Caco-2 (cell line): Measurements from ENCODE around the gene THOC2. TPM values are rescaled to one million over a fixed set of nuclear protein-coding genes. Genes with fewer than 3 reads are reported as not detected.
"Not testable (repeated sequence)": the region's sequence is repeated elsewhere in the genome, so short reads cannot be mapped to it uniquely, and the experiment has no call there.

ENCODE experiments used
- BruUV-seq: library from RNA; stranded (reverse); fragments of 400-500 nt; replicated peaks from 2 replicates; lab custom pipeline; 2021; lab: Mats Ljungman, UMichigan
- CTCF ChIA-PET: fragments of 300-600 bp; sonication (Branson Sonifier 250); formaldehyde crosslinking; loops from one replicate; lab custom pipeline; 2022; ENCODE audit warnings: antibody characterized with exemption; lab: Charles Lee
- POLR2A ChIA-PET: fragments of 300-600 bp; sonication (Branson Sonifier 250); formaldehyde crosslinking; loops from one replicate; lab custom pipeline; 2022; ENCODE audit warnings: antibody characterized with exemption; lab: Charles Lee
- DNase-seq, 2 experiments: peaks; one replicate each; pipeline versions ENCODE4 v3.0.0 to v3.0.0-alpha.2; 2020 to 2022
- H3K27me3 ChIP-seq: replicated peaks from 2 replicates; pipeline ENCODE4 v1.6.0; 2011; ENCODE audit warnings: low read length; ENCODE audit not compliant: control insufficient read depth, insufficient read depth
- H3K36me3 ChIP-seq: 2 replicates; pipeline ENCODE4 v1.5.1; 2011; ENCODE audit warnings: low read length; ENCODE audit not compliant: control insufficient read depth, insufficient read depth
- H3K4me1 ChIP-seq: fragments of 250-450 bp; sonication (Bioruptor Pico); 2 replicates; pipeline ENCODE4 v1.5.1; 2020; ENCODE audit warnings: mild to moderate bottlenecking
- H3K4me3 ChIP-seq: 2 replicates; pipeline ENCODE4 v1.5.1; 2011; ENCODE audit warnings: low read depth, mild to moderate bottlenecking, control low read depth, low read length
- H3K9me3 ChIP-seq: fragments of 250-450 bp; sonication (Bioruptor Pico); 2 replicates; pipeline ENCODE4 v1.5.1; 2020; ENCODE audit warnings: mild to moderate bottlenecking, moderate library complexity
- H3K27ac Mint-ChIP-seq: one replicate; pipeline ENCODE4 v1.8.0; 2022; ENCODE audit warnings: mixed read lengths; ENCODE audit not compliant: unreplicated experiment
- H3K27me3 Mint-ChIP-seq: one replicate; pipeline ENCODE4 v1.8.0; 2022; ENCODE audit warnings: mixed read lengths; ENCODE audit not compliant: insufficient read depth, unreplicated experiment
- H3K36me3 Mint-ChIP-seq: one replicate; pipeline ENCODE4 v1.8.0; 2022; ENCODE audit warnings: mild to moderate bottlenecking, mixed read lengths; ENCODE audit not compliant: insufficient read depth, unreplicated experiment
- H3K4me1 Mint-ChIP-seq: one replicate; pipeline ENCODE4 v1.8.0; 2022; ENCODE audit warnings: low read depth, mixed read lengths; ENCODE audit not compliant: unreplicated experiment
- H3K4me3 Mint-ChIP-seq: one replicate; pipeline ENCODE4 v1.8.0; 2022; ENCODE audit warnings: mild to moderate bottlenecking, moderate library complexity, mixed read lengths; ENCODE audit not compliant: unreplicated experiment
- H3K9me3 Mint-ChIP-seq: one replicate; pipeline ENCODE4 v1.8.0; 2022; ENCODE audit warnings: mixed read lengths; ENCODE audit not compliant: unreplicated experiment
- CTCF ChIP-seq, 2 experiments: fragments of 200-600 bp in 1 of 2; IDR thresholded peaks; 1 replicate in 1 of 2; 2 replicates in 1 of 2; pipeline versions ENCODE4 v1.5.1 to v1.8.0; 2011 to 2022; ENCODE audit warnings: antibody characterized with exemption in 1 of 2, control low read depth in 1 of 2, inconsistent platforms in 1 of 2, low read depth in 1 of 2, low read length in 1 of 2, mild to moderate bottlenecking in 1 of 2, moderate library complexity in 1 of 2; ENCODE audit not compliant: insufficient read depth in 1 of 2, severe bottlenecking in 1 of 2, unreplicated experiment in 1 of 2
- intact Hi-C: fragments of 100-400 bp; cut with micrococcal nuclease; formaldehyde crosslinking; loops from one replicate; pipeline ENCODE4 v1.10.0; 2022; ENCODE audit not compliant: unreplicated experiment
- total RNA-seq: library from RNA; stranded (reverse); gene quantifications from 2 replicates; pipeline ENCODE4 v1.2.3, GENCODE V29; 2022

Gene THOC2
- total RNA-seq, 1 experiment from 2014 or later: 85.4 TPM

GRCh38 chrX:123656507-123656906, 76.3 kb downstream of the THOC2 start:
- H3K27me3 Mint-ChIP-seq, H3K9me3 ChIP-seq, BruUV-seq, intact Hi-C loops, H3K27me3 ChIP-seq, H3K4me3 Mint-ChIP-seq, H3K9me3 Mint-ChIP-seq, H3K36me3 ChIP-seq, H3K4me3 ChIP-seq, DNase-seq, POLR2A ChIA-PET, CTCF ChIA-PET, H3K27ac Mint-ChIP-seq, H3K4me1 ChIP-seq: not testable (repeated sequence)
- H3K4me1 Mint-ChIP-seq: peaks cover 19% of the 10 kb centered on the region
- peaks cover 28% of the 10 kb centered on the region for H3K36me3 Mint-ChIP-seq

- Mint-ChIP-seq H3K4me1 (peaks cover 24% of the 10 kb centered on the region), H3K27ac (peak overlapping the region; percentile 60), H3K36me3 (peaks cover 36% of the 10 kb centered on the region)
- CTCF ChIA-PET, H3K27me3 Mint-ChIP-seq, BruUV-seq, H3K9me3 ChIP-seq, POLR2A ChIA-PET, H3K4me3 ChIP-seq, H3K9me3 Mint-ChIP-seq, H3K36me3 ChIP-seq, H3K4me3 Mint-ChIP-seq, H3K27me3 ChIP-seq, H3K4me1 ChIP-seq: not testable (repeated sequence)
- peak in 1 of 2 experiments; percentile 7 for DNase-seq
- TF ChIP-seq CTCF (IDR thresholded peaks at IDR 0.05; ENCODE audit: insufficient read depth in 1 of 2, low read depth in 1 of 2, low read length in 1 of 2, severe bottlenecking in 1 of 2, unreplicated experiment in 1 of 2): peak in 1 of 2 experiments; percentile 10
- intact Hi-C loops: loop anchor here (2.0 kb wide), 1 partner anchor 16 kb away; no protein-coding TSS in a partner anchor
Measured at GRCh38 chrX:123648811-123649181, 84.1 kb downstream of the THOC2 start.

GRCh38 chrX:123648028-123648810, 84.6 kb downstream of the THOC2 start:
- Mint-ChIP-seq H3K36me3 (peaks cover 32% of the 10 kb centered on the region), H3K27ac (peak overlapping the region; percentile 60), H3K4me1 (peaks cover 24% of the 10 kb centered on the region), H3K4me3 (no peak overlapping the region), H3K9me3 (peaks cover 8% of the 10 kb centered on the region), H3K27me3 (no peaks in the 10 kb centered on the region)
- Histone ChIP-seq H3K9me3 (no peaks in the 10 kb centered on the region), H3K4me1 (peaks cover 6% of the 10 kb centered on the region; the same call in 1 of the 2 replicates), H3K27me3 (no peaks in the 10 kb centered on the region), H3K4me3 (no peak overlapping the region), H3K36me3 (no peaks in the 10 kb centered on the region)
- ChIA-PET POLR2A (no interaction called here), CTCF (no interaction called here)
- no peak for TF ChIP-seq CTCF (IDR thresholded peaks at IDR 0.05; ENCODE audit: insufficient read depth in 1 of 2, low read depth in 1 of 2, low read length in 1 of 2, severe bottlenecking in 1 of 2, unreplicated experiment in 1 of 2)
- BruUV-seq: no TSS peak
- DNase-seq: peak; percentile 64 to 67
- intact Hi-C loops: loop anchor here (2.0 kb wide), 1 partner anchor 17 kb away; no protein-coding TSS in a partner anchor
